Measurements from ENCODE around the gene RGR. TPM values are rescaled to one million over a fixed set of nuclear protein-coding genes. Genes with fewer than 3 reads are reported as not detected.

The RGR gene
- total and polyA plus RNA-seq, 8 donors = 0.26 to 0.27 TPM; not detected in 6

- TF ChIP-seq CTCF (IDR thresholded peaks at IDR 0.05) = no peak
- Histone ChIP-seq H3K9me3 (no peaks in the 10 kb centered on the region), H3K4me1 (no peaks in the 10 kb centered on the region), H3K36me3 (no peaks in the 10 kb centered on the region), H3K4me3 (no peak within 1 kb of the TSS), H3K27ac (no peak within 1 kb of the TSS), H3K27me3 (peaks cover 0 to 18% of the 10 kb centered on the region in 2 donors)
- DNase-seq (no peak), ATAC-seq (no peak)
- intact Hi-C loops (cut with DNase I) = no loop called here
Observed at GRCh38 chr10:84241185-84241790, 3.6 kb upstream of the RGR start, which contains the start of gene LRIT1. Gene LRIT1, minus strand, starts transcription at chr10:84241546. Its CDS starts 107 bp downstream, at chr10:84241439.

GRCh38 chr10:84243759-84244158 is 1.1 kb upstream of the RGR start:
- no peak overlapping the region for H3K4me3 ChIP-seq
- ATAC-seq = no peak
- no peaks in the 10 kb centered on the region for H3K27me3 ChIP-seq
- no peak for DNase-seq
- no peaks in the 10 kb centered on the region for H3K4me1 ChIP-seq
- intact Hi-C loops (cut with DNase I) = no loop called here
- H3K36me3 ChIP-seq = no peaks in the 10 kb centered on the region
- H3K27ac ChIP-seq = no peak overlapping the region
- TF ChIP-seq CTCF (IDR thresholded peaks at IDR 0.05) = no peak
- no peaks in the 10 kb centered on the region for H3K9me3 ChIP-seq

GRCh38 chr10:84247496-84247895 is 2.6 kb downstream of the RGR start:
- Histone ChIP-seq H3K4me3 (no peak overlapping the region), H3K27me3 (no peaks in the 10 kb centered on the region), H3K36me3 (no peaks in the 10 kb centered on the region), H3K4me1 (no peaks in the 10 kb centered on the region), H3K27ac (no peak overlapping the region), H3K9me3 (no peaks in the 10 kb centered on the region)
- TF ChIP-seq CTCF (IDR thresholded peaks at IDR 0.05) = no peak
- ATAC-seq (no peak), DNase-seq (no peak)
- intact Hi-C loops (cut with DNase I) = no loop called here

- no peak overlapping the region for H3K27ac ChIP-seq
- intact Hi-C loops (cut with DNase I) = no loop called here
- DNase-seq (no peak), ATAC-seq (no peak)
- no peaks in the 10 kb centered on the region for H3K27me3 ChIP-seq
- no peak overlapping the region for H3K4me3 ChIP-seq
- H3K4me1 ChIP-seq = no peaks in the 10 kb centered on the region
- H3K9me3 ChIP-seq = no peaks in the 10 kb centered on the region
- TF ChIP-seq CTCF (IDR thresholded peaks at IDR 0.05) = no peak
- no peaks in the 10 kb centered on the region for H3K36me3 ChIP-seq
Observed at GRCh38 chr10:84248794-84249193, 3.9 kb downstream of the RGR start.

GRCh38 chr10:84254552-84255478 is 10.0 kb downstream of the RGR start:
- ATAC-seq (no peak), DNase-seq (no peak)
- Histone ChIP-seq H3K27me3 (peaks cover 0 to 12% of the 10 kb centered on the region in 2 donors), H3K9me3 (no peaks in the 10 kb centered on the region), H3K27ac (no peak overlapping the region), H3K4me3 (no peak overlapping the region), H3K36me3 (no peaks in the 10 kb centered on the region), H3K4me1 (no peaks in the 10 kb centered on the region)
- no peak for TF ChIP-seq CTCF (IDR thresholded peaks at IDR 0.05)
- intact Hi-C loops (cut with DNase I) = no loop called here

Measured in left lung (tissue), 10 donors.